Esophagus muscularis mucosa (tissue), 4 donors: ENCODE data around the gene ANKS1B. TPM values are rescaled to one million over a fixed set of nuclear protein-coding genes. Genes with fewer than 3 reads are reported as not detected.

ENCODE experiments used
- DNase-seq: peaks from one replicate; pipeline ENCODE4 v3.0.0-alpha.2; 2017; ENCODE audit errors: extremely low spot score
- H3K27ac ChIP-seq, 4 donors: fragments of 200-600 bp; sonication (generic); replicated peaks in 1 of 4; 1 replicate in 3 of 4; 2 replicates in 1 of 4; pipeline ENCODE4 v1.5.1; 2016 to 2019; ENCODE audit warnings: mild to moderate bottlenecking in 1 of 4
- H3K27me3 ChIP-seq, 4 donors: fragments of 200-600 bp; sonication (generic); one replicate each; pipeline versions ENCODE4 v1.5.1 to v1.6.0; 2016 to 2019
- H3K36me3 ChIP-seq, 4 donors: fragments of 200-600 bp; sonication (generic); one replicate each; pipeline ENCODE4 v1.5.1; 2016 to 2019
- H3K4me1 ChIP-seq, 4 donors: fragments of 200-600 bp; sonication (generic); one replicate each; pipeline ENCODE4 v1.5.1; 2016 to 2019
- H3K4me3 ChIP-seq, 4 donors: fragments of 200-600 bp; sonication (generic); 1 replicate in 2 of 4; 2 replicates in 2 of 4; pipeline ENCODE4 v1.5.1; 2016 to 2019; ENCODE audit warnings: mild to moderate bottlenecking in 4 of 4, moderate library complexity in 1 of 4
- H3K9me3 ChIP-seq, 4 donors: fragments of 200-600 bp; sonication (generic); 1 replicate in 3 of 4; 2 replicates in 1 of 4; pipeline ENCODE4 v1.5.1; 2016 to 2019
- CTCF ChIP-seq, 3 experiments: fragments of 200-600 bp in 2 of 3; fragments of 450-650 bp in 1 of 3; sonication (generic) in 2 of 3; IDR thresholded peaks; one replicate each; pipeline ENCODE4 v1.5.1; 2017 to 2019; ENCODE audit warnings: antibody characterized with exemption in 3 of 3, mild to moderate bottlenecking in 2 of 3, moderate library complexity in 1 of 3
- EP300 ChIP-seq: sonication (generic); formaldehyde crosslinking; IDR thresholded peaks from one replicate; pipeline ENCODE4 v1.6.1; 2017; ENCODE audit warnings: antibody characterized with exemption
- POLR2A ChIP-seq: fragments of 450-650 bp; IDR thresholded peaks from one replicate; pipeline ENCODE4 v1.6.1; 2017; ENCODE audit warnings: antibody characterized with exemption, moderate library complexity, mild to moderate bottlenecking, low read depth
- POLR2AphosphoS5 ChIP-seq, 2 donors: sonication (generic); formaldehyde crosslinking; IDR thresholded peaks; one replicate each; pipeline ENCODE4 v1.6.1; 2017; ENCODE audit warnings: antibody characterized with exemption in 2 of 2
- WGBS: methylation state at CpG from one replicate; pipeline ENCODE4 v1.1.5; 2018; 5-methylcytosine and 5-hydroxymethylcytosine counted together
- intact Hi-C: fragments of 100-400 bp; cut with DNase I; formaldehyde crosslinking; loops from one replicate; pipeline ENCODE4 v1.15.1; 2023
- total RNA-seq, 4 donors: library from RNA; depleted of rRNA; stranded (reverse); fragments of >200 nt; gene quantifications; one replicate each; pipeline versions ENCODE4 v1.1.0 to v1.2.1, GENCODE V29; 2016

Gene ANKS1B
- 10 to 100 TPM; 20.4 to 28.7 (median 21.6) TPM for total RNA-seq

GRCh38 chr12:99984271-99985128, at the start of gene ANKS1B:
ANKS1B (minus strand) TSS chr12:99984936; CDS start chr12:99984237, 699 bp downstream.
- WGBS, result 1% methylated on average over 39 of the region's 98 CpGs
- Histone ChIP-seq H3K27ac (peak within 1 kb of the TSS; percentile 76 to 86 (median 83)), H3K36me3 (no peaks in the 10 kb centered on the region), H3K27me3 (no peaks in the 10 kb centered on the region), H3K4me1 (peaks cover 0 to 27% (median 25%) of the 10 kb centered on the region in 4 donors), H3K4me3 (peak within 1 kb of the TSS; percentile 64 to 80 (median 70)), H3K9me3 (no peaks in the 10 kb centered on the region)
- intact Hi-C loops, result loop anchor here (5.0 kb wide), 2 partner anchors 67 to 172 kb away; no protein-coding TSS in a partner anchor
- DNase-seq, result peak; percentile 68
- TF ChIP-seq POLR2AphosphoS5 (IDR thresholded peaks at IDR 0.05) (peak; percentile 12 to 13), EP300 (no peak)

DNA sequence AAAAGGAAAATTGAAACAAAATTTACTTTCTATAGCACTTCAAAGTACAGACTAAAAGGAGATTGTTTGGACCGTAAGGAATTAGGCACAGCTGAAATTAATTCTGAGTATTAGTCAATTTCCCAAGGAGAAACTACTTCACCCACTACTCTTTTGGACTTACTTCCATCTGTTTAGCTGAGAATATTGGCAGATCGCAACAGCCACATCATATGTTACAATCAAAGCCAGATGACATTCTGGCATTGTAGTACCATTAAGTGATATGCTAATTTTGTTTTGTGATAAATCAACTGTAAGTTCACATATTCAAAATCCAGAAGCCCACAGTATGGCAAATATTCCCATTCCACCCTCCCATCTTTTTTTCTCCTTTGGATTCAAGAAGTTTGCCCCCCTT, 47.1 kb upstream of the ANKS1B start:
- TF ChIP-seq POLR2A, result no peak
- WGBS, result 83% methylated on average over 2 of the region's 2 CpGs
- intact Hi-C loops, result no loop called here

DNA sequence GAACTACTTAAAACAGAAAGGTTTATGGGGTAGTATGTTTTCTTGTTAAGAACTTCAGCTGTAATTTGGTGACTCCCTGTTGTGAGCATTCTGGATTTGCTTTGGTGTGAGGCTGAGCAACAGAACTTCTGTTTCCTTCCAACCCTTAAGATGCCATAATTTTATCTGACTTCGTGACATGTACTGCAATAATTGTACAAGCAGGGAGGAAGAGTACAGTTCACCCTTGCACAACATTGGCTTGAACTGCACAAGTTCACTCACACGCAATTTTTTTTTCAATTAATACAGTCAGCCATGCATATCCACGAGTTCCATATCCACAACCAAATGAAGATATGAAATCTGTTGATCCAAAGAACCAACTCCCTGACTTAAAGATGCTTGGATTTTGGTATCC, 42.9 kb upstream of the ANKS1B start:
- WGBS, result 81% methylated on average over 3 of the region's 3 CpGs
- TF ChIP-seq POLR2A, result no peak
- no peak for TF ChIP-seq EP300
- no peak for TF ChIP-seq CTCF (IDR thresholded peaks at IDR 0.05)

More for the DNA sequence above, 47.1 kb upstream of the ANKS1B start:
- Histone ChIP-seq H3K4me1 (no peaks in the 10 kb centered on the region), H3K36me3 (peaks cover 0 to 13% (median 1%) of the 10 kb centered on the region in 4 donors), H3K27me3 (no peaks in the 10 kb centered on the region), H3K4me3 (no peak overlapping the region), H3K27ac (no peak overlapping the region), H3K9me3 (no peaks in the 10 kb centered on the region)
- DNase-seq, result no peak

DNA sequence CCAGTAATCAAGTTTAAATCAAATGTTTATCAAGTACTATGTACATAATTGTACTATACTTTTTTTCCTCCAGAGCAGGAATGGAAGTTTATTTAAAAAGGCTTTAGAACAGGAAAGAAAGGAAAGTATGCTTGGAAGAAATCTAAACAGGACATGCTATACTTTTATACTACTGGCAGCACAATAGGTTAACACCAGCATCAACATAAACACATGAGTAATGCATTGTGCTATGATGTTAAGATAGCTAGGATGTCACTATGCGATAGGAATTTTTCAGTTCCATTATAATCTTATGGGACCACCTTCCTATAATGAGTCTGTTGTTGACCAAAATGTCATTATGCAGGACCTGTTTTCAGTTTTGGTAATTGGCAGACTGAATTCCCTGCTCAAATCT, 41.5 kb upstream of the ANKS1B start:
- Histone ChIP-seq H3K36me3 (no peaks in the 10 kb centered on the region), H3K4me1 (no peaks in the 10 kb centered on the region), H3K4me3 (no peak overlapping the region), H3K9me3 (no peaks in the 10 kb centered on the region), H3K27ac (no peak overlapping the region), H3K27me3 (no peaks in the 10 kb centered on the region)
- intact Hi-C loops, result no loop called here
- no peak for TF ChIP-seq POLR2AphosphoS5 (IDR thresholded peaks at IDR 0.05)
- no peak for TF ChIP-seq EP300
- TF ChIP-seq POLR2A, result no peak
- TF ChIP-seq CTCF (IDR thresholded peaks at IDR 0.05), result no peak
- DNase-seq, result no peak
- WGBS, result 71% methylated on average over 1 of the region's 1 CpG

More for the DNA sequence above, 42.9 kb upstream of the ANKS1B start:
- intact Hi-C loops, result no loop called here
- Histone ChIP-seq H3K9me3 (no peaks in the 10 kb centered on the region), H3K27me3 (no peaks in the 10 kb centered on the region), H3K27ac (no peak overlapping the region), H3K36me3 (no peaks in the 10 kb centered on the region), H3K4me1 (no peaks in the 10 kb centered on the region), H3K4me3 (no peak overlapping the region)
- DNase-seq, result no peak

DNA sequence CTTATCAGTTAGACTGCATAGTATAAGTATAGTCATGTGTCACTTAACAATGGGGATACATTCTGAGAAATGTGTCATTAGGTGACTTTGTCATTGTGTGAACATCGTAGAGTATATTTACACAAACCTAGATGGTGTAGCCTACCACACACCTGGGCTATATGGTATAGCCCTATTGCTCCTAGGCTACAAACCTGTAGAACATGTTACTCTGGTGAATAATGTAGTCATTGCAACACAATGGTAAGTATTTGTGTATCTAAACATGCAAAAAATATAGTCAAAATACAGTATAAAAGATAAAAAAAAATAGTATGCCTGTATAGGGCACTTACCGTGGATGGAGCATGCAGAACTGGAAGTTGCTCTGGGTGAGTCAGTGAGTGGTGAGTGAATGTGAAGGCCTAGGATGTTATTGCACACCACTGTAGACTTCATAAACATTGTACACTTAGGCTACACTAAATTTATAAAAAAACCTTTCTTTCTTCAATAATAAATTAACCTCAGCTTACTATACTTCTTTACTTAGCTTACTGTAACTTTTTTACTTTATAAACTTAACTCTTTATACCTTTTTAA, 40.3 kb upstream of the ANKS1B start:
- TF ChIP-seq POLR2A, result no peak
- no peak for TF ChIP-seq CTCF (IDR thresholded peaks at IDR 0.05)
- TF ChIP-seq POLR2AphosphoS5 (IDR thresholded peaks at IDR 0.05), result no peak
- TF ChIP-seq EP300, result no peak
- Histone ChIP-seq H3K27me3 (no peaks in the 10 kb centered on the region), H3K36me3 (no peaks in the 10 kb centered on the region), H3K9me3 (no peaks in the 10 kb centered on the region), H3K27ac (no peak overlapping the region), H3K4me1 (no peaks in the 10 kb centered on the region), H3K4me3 (no peak overlapping the region)
- WGBS, result 88% methylated on average over 2 of the region's 2 CpGs
- no peak for DNase-seq
- intact Hi-C loops, result no loop called here
